HG03354 (cell line): ENCODE measurements around the gene FGA.
"Not testable (repeated sequence)": the region's sequence is repeated elsewhere in the genome, so short reads cannot be mapped to it uniquely, and the experiment has no call there.

Experiments
- ATAC-seq: cut with Tn5 transposase; IDR thresholded peaks from one replicate; pipeline ENCODE4 v1.9.1; 2021; ENCODE audit warnings: mild to moderate bottlenecking; ENCODE audit not compliant: unreplicated experiment, poor library complexity, severe bottlenecking

The FGA gene

GRCh38 chr4:154608361-154609252 is 18.1 kb upstream of the FGA start:
- ATAC-seq: no peak

GRCh38 chr4:154606728-154607723 is 16.5 kb upstream of the FGA start:
- no peak for ATAC-seq

- no peak for ATAC-seq
Measured at GRCh38 chr4:154604696-154605200, 14.2 kb upstream of the FGA start.

GRCh38 chr4:154603033-154603943 is 12.7 kb upstream of the FGA start:
- no peak for ATAC-seq

- no peak for ATAC-seq
Measured at GRCh38 chr4:154602404-154603020, 12.0 kb upstream of the FGA start.

- ATAC-seq: no peak
Measured at GRCh38 chr4:154597798-154598774, 7.5 kb upstream of the FGA start.

GRCh38 chr4:154597281-154597680 is 6.7 kb upstream of the FGA start:
- not testable (repeated sequence) for ATAC-seq

GRCh38 chr4:154595807-154596206 is 5.3 kb upstream of the FGA start:
- no peak for ATAC-seq

- ATAC-seq: not testable (repeated sequence)
Measured at GRCh38 chr4:154594343-154594742, 3.8 kb upstream of the FGA start.

- no peak for ATAC-seq
Measured at GRCh38 chr4:154593868-154594267, 3.3 kb upstream of the FGA start.

GRCh38 chr4:154591890-154592289 is 1.3 kb upstream of the FGA start:
- ATAC-seq: no peak

- ATAC-seq: no peak
Measured at GRCh38 chr4:154589296-154590197, 995 bp downstream of the FGA start.

- no peak for ATAC-seq
Measured at GRCh38 chr4:154588198-154588597, 2.3 kb downstream of the FGA start.

- no peak for ATAC-seq
Measured at GRCh38 chr4:154586296-154587033, 4.1 kb downstream of the FGA start.

- no peak for ATAC-seq
Measured at GRCh38 chr4:154585369-154586018, 5.0 kb downstream of the FGA start.

GRCh38 chr4:154584259-154584658 is 6.3 kb downstream of the FGA start:
- ATAC-seq: no peak
